Mesenchymal stem cell (in vitro differentiated cells and primary cell): ENCODE data around the gene ABCA4.

Experiments
- DNase-seq: peaks from one replicate; pipeline ENCODE4 v3.0.0-alpha.2; 2013
- H2AFZ ChIP-seq: one replicate; pipeline ENCODE4 v1.6.1; 2013; ENCODE audit warnings: low read depth, mild to moderate bottlenecking, control low read depth, inconsistent platforms, low read length, moderate library complexity
- H2AK5ac ChIP-seq: 2 replicates; pipeline ENCODE4 v1.6.1; 2013; ENCODE audit warnings: low read length, moderate library complexity, mild to moderate bottlenecking, inconsistent platforms; ENCODE audit not compliant: severe bottlenecking
- H2BK120ac ChIP-seq: one replicate; pipeline ENCODE4 v1.6.1; 2013; ENCODE audit warnings: low read depth, mild to moderate bottlenecking, inconsistent platforms, low read length, moderate library complexity
- H2BK12ac ChIP-seq, 2 experiments: one replicate each; pipeline ENCODE4 v1.6.1; 2013; ENCODE audit warnings: inconsistent platforms in 2 of 2, low read length in 2 of 2, mild to moderate bottlenecking in 2 of 2, moderate library complexity in 2 of 2, control low read depth in 1 of 2
- H2BK15ac ChIP-seq: one replicate; pipeline ENCODE4 v1.6.1; 2013; ENCODE audit warnings: mild to moderate bottlenecking, low read depth, inconsistent platforms; ENCODE audit not compliant: poor library complexity, severe bottlenecking
- H2BK5ac ChIP-seq: 2 replicates; pipeline ENCODE4 v1.6.1; 2013; ENCODE audit warnings: low read depth, mild to moderate bottlenecking, low read length, control low read depth, inconsistent platforms; ENCODE audit not compliant: poor library complexity, severe bottlenecking
- H3K14ac ChIP-seq, 2 experiments: one replicate each; pipeline ENCODE4 v1.6.1; 2013; ENCODE audit warnings: inconsistent platforms in 2 of 2, low read length in 2 of 2, control low read depth in 1 of 2, mild to moderate bottlenecking in 1 of 2, moderate library complexity in 1 of 2
- H3K18ac ChIP-seq, 2 experiments: one replicate each; pipeline ENCODE4 v1.6.1; 2013; ENCODE audit warnings: inconsistent platforms in 2 of 2, low read length in 2 of 2, control low read depth in 1 of 2, low read depth in 1 of 2, mild to moderate bottlenecking in 1 of 2
- H3K23ac ChIP-seq, 2 experiments: one replicate each; pipeline ENCODE4 v1.6.1; 2013; ENCODE audit warnings: inconsistent platforms in 2 of 2, low read length in 2 of 2, mild to moderate bottlenecking in 2 of 2, moderate library complexity in 2 of 2, control low read depth in 1 of 2
- H3K27ac ChIP-seq: 2 replicates; pipeline ENCODE4 v1.5.1; 2013; ENCODE audit warnings: mild to moderate bottlenecking, moderate library complexity, low read length, control low read depth, inconsistent platforms; ENCODE audit not compliant: poor library complexity, severe bottlenecking
- H3K27me3 ChIP-seq, 2 experiments: 2 replicates each; pipeline versions ENCODE4 v1.6.1 to v1.7.0; 2013; ENCODE audit warnings: low read length in 2 of 2, mild to moderate bottlenecking in 2 of 2, moderate library complexity in 2 of 2, control low read depth in 1 of 2, inconsistent platforms in 1 of 2; ENCODE audit not compliant: control insufficient read depth in 1 of 2, insufficient read depth in 1 of 2
- H3K36me3 ChIP-seq, 2 experiments: 2 replicates each; pipeline versions ENCODE4 v1.6.1 to v1.7.0; 2013; ENCODE audit warnings: low read length in 2 of 2, control low read depth in 1 of 2, inconsistent platforms in 1 of 2, low read depth in 1 of 2, mild to moderate bottlenecking in 1 of 2; ENCODE audit not compliant: insufficient read depth in 2 of 2, control insufficient read depth in 1 of 2
- H3K4ac ChIP-seq, 2 experiments: one replicate each; pipeline ENCODE4 v1.6.1; 2013; ENCODE audit warnings: inconsistent platforms in 2 of 2, low read length in 2 of 2, mild to moderate bottlenecking in 2 of 2, moderate library complexity in 2 of 2, control low read depth in 1 of 2, low read depth in 1 of 2
- H3K4me1 ChIP-seq: 2 replicates; pipeline ENCODE4 v1.6.1; 2013; ENCODE audit warnings: low read depth, low read length, control low read depth; ENCODE audit not compliant: control insufficient read depth, insufficient read depth
- H3K4me2 ChIP-seq: 2 replicates; pipeline ENCODE4 v1.6.1; 2013; ENCODE audit warnings: low read length, mild to moderate bottlenecking, inconsistent platforms; ENCODE audit not compliant: poor library complexity, severe bottlenecking
- H3K4me3 ChIP-seq, 2 experiments: 2 replicates each; pipeline versions ENCODE4 v1.5.1 to v1.7.0; 2013; ENCODE audit warnings: low read length in 2 of 2, mild to moderate bottlenecking in 2 of 2, control low read depth in 1 of 2, low read depth in 1 of 2; ENCODE audit not compliant: insufficient read depth in 1 of 2
- H3K79me1 ChIP-seq: replicated peaks from 2 replicates; pipeline ENCODE4 v1.6.1; 2013; ENCODE audit warnings: mild to moderate bottlenecking, control low read depth, low read length, inconsistent platforms; ENCODE audit not compliant: poor library complexity, severe bottlenecking
- H3K9ac ChIP-seq: 2 replicates; pipeline ENCODE4 v1.7.0; 2013; ENCODE audit warnings: mild to moderate bottlenecking, low read length, moderate library complexity
- H3K9me3 ChIP-seq: 2 replicates; pipeline ENCODE4 v1.7.0; 2013; ENCODE audit warnings: mild to moderate bottlenecking, low read length; ENCODE audit not compliant: control insufficient read depth
- H4K8ac ChIP-seq: one replicate; pipeline ENCODE4 v1.6.1; 2013; ENCODE audit warnings: inconsistent platforms, mild to moderate bottlenecking, low read length, moderate library complexity
- H4K91ac ChIP-seq: one replicate; pipeline ENCODE4 v1.6.1; 2013; ENCODE audit warnings: mild to moderate bottlenecking, low read length, inconsistent platforms
- WGBS: methylation state at CpG from one replicate; pipeline ENCODE4 v1.1.7; 2013; ENCODE audit warnings: mixed read lengths; 5-methylcytosine and 5-hydroxymethylcytosine counted together

The ABCA4 gene

DNA sequence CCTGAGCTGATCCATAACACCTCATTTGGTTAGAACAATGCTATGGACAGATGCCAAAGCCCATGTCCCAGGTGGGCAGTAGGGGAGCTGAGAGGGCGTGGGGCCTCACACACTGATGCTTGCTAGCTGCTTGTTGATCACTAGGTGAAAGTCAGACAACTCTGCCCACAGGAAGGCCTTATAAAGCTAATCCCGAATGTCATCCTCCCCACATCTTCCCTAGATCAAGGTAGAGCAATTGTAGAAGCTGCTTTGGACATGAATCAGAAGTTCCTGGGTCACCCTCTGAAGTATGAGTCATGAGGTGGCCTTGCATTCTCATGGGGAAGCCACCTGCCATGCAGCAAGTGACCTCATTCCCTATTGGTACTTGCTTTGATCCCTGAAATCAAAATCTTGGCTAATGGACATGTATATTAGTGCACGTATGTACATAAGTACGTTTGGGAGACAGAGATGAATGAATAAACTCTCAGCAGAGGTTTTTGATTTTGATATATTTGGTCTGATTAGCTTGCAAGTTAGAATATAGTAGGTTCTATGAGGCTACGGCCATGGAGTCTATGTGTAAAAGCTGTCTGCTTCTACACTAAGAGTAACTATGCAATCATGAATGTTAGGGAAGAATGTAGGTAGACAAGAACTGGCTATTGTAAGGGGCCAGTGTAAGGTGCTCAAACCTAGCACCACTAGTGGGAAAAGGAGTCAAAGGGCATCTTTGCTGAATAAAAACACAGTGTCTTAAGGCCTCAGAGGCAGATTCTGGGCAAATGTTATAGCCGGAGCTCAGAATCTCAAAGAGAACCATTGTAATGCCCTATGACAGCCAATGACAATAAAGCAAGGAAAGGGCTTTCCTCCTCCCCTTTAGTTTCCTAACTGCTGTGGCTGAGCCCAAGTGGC, 52.6 kb downstream of the ABCA4 start:
- no peak overlapping the region for H2AFZ ChIP-seq
- H2BK12ac ChIP-seq: peak overlapping the region; percentile 86 to 89
- H3K9me3 ChIP-seq: no peaks in the 10 kb centered on the region
- no peak overlapping the region for H2BK120ac ChIP-seq
- H3K4me1 ChIP-seq: peaks cover 19% of the 10 kb centered on the region
- no peak overlapping the region for H3K4me3 ChIP-seq
- peak overlapping the region; percentile 95 for H3K27ac ChIP-seq
- no peak overlapping the region for H3K9ac ChIP-seq
- H3K4ac ChIP-seq: peak overlapping the region; percentile 5 to 71
- H2BK15ac ChIP-seq: no peak overlapping the region
- no peak overlapping the region for H3K4me2 ChIP-seq
- no peaks in the 10 kb centered on the region for H3K27me3 ChIP-seq
- H2AK5ac ChIP-seq: peak overlapping the region; percentile 40
- H3K14ac ChIP-seq: peak overlapping the region in 1 of 2 experiments; percentile 11
- peak overlapping the region; percentile 0 for H4K91ac ChIP-seq
- no peak overlapping the region for H4K8ac ChIP-seq
- peak overlapping the region; percentile 5 for H2BK5ac ChIP-seq
- peak overlapping the region in 1 of 2 experiments; percentile 9 for H3K23ac ChIP-seq
- WGBS: 75% methylated on average over 6 of the region's 6 CpGs
- peak; percentile 69 for DNase-seq
- peaks cover 6% of the 10 kb centered on the region for H3K79me1 ChIP-seq
- H3K18ac ChIP-seq: peak overlapping the region; percentile 46 to 78
- H3K36me3 ChIP-seq: no peaks in the 10 kb centered on the region

DNA sequence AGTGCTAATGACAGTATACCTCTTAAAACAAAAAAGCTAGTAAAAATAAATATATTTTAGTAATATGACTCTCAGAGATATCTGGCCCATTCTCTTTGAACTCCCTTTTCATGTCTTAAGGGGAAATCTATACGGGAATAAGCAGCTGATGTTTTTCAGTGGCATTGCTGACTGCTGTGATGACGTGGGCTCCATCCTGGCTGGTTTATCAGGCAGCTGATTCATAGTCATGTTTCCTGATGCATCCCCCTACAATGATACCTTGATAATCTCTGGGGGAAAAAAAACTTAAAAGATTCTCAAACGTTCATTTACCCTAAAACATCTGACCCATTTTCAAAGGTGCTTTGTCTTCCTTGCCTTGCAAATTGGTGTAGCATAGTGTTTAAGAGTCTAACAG, 53.8 kb downstream of the ABCA4 start:
- H3K18ac ChIP-seq: no peak overlapping the region
- H3K27ac ChIP-seq: peak overlapping the region; percentile 95
- H3K4me3 ChIP-seq: no peak overlapping the region
- no peaks in the 10 kb centered on the region for H3K9me3 ChIP-seq
- H4K8ac ChIP-seq: no peak overlapping the region
- H3K23ac ChIP-seq: no peak overlapping the region
- no peaks in the 10 kb centered on the region for H3K36me3 ChIP-seq
- peaks cover 8% of the 10 kb centered on the region for H3K79me1 ChIP-seq
- no peak overlapping the region for H4K91ac ChIP-seq
- H3K27me3 ChIP-seq: no peaks in the 10 kb centered on the region
- peak; percentile 48 for DNase-seq
- no peak overlapping the region for H2AFZ ChIP-seq
- no peak overlapping the region for H2BK12ac ChIP-seq
- H3K4ac ChIP-seq: no peak overlapping the region
- H2AK5ac ChIP-seq: no peak overlapping the region
- H3K4me1 ChIP-seq: peaks cover 23% of the 10 kb centered on the region
- no peak overlapping the region for H3K4me2 ChIP-seq
- H3K9ac ChIP-seq: no peak overlapping the region
- no peak overlapping the region for H3K14ac ChIP-seq
- H2BK120ac ChIP-seq: no peak overlapping the region
- no peak overlapping the region for H2BK15ac ChIP-seq
- H2BK5ac ChIP-seq: no peak overlapping the region
- 87% methylated on average over 2 of the region's 3 CpGs for WGBS

GRCh38 chr1:94063379-94063778, 57.6 kb downstream of the ABCA4 start:
- Histone ChIP-seq H3K27ac (no peak overlapping the region), H3K36me3 (no peaks in the 10 kb centered on the region), H3K9me3 (no peaks in the 10 kb centered on the region), H3K23ac (no peak overlapping the region), H2BK15ac (no peak overlapping the region), H3K4me1 (peaks cover 20% of the 10 kb centered on the region), H4K91ac (no peak overlapping the region), H2AK5ac (peak overlapping the region; percentile 25), H3K27me3 (no peaks in the 10 kb centered on the region), H3K9ac (no peak overlapping the region), H3K79me1 (peaks cover 9% of the 10 kb centered on the region), H2AFZ (no peak overlapping the region), H3K4ac (no peak overlapping the region), H3K18ac (no peak overlapping the region), H3K14ac (no peak overlapping the region), H3K4me3 (no peak overlapping the region), H2BK120ac (no peak overlapping the region), H2BK5ac (no peak overlapping the region), H3K4me2 (no peak overlapping the region), H4K8ac (no peak overlapping the region), H2BK12ac (no peak overlapping the region)
- WGBS: 43% methylated on average over 5 of the region's 5 CpGs
- peak; percentile 54 for DNase-seq

DNA sequence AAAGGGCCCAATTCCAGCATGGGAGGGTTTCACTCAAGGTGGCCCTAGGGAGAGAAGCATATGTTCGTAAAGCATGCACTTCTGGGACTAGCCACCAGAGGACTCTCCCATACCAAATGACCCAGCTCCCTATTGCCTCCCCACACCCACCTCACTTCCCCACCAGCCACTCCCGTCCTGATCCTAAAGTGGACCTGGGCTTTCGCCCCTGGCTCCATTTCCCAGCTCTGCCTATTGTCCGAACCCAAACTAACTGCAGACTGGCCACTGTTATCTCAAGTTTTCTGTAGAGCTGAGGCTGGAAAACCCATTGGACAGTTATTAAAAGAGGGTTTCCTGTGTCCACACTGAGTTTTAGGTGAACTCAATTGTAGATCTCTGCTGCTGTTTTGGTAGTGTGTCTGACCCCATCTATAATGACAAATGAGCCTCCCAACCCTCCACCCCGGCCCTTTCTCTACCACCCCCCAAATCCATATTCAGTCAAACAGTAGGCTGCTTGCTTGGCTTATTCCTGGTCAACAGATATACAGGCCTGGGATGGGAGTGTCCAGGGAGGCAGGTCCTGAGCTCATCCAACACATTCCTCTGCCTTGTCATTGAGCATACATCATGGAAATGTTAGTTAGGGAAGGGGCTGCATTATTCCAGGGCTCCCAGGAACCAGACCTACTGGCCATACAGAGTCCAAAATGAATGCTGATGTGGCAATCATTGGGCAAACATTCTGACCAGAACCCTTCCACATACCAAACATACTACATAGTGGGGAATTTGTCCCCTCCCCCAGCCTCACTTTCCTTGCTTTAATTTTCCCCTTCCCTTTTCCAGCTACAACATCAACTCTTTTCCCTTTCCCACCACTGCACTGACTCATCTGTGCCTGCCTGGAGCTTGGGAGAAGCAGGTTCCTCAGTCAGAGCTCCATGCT, 59.2 kb downstream of the ABCA4 start:
- H3K36me3 ChIP-seq: no peaks in the 10 kb centered on the region
- H3K4ac ChIP-seq: no peak overlapping the region
- peaks cover 9% of the 10 kb centered on the region for H3K79me1 ChIP-seq
- H3K9ac ChIP-seq: peak overlapping the region; percentile 1
- peak; percentile 80 for DNase-seq
- peaks cover 16% of the 10 kb centered on the region for H3K4me1 ChIP-seq
- no peak overlapping the region for H2BK5ac ChIP-seq
- WGBS: 22% methylated on average over 5 of the region's 5 CpGs
- peak overlapping the region; percentile 97 for H2AK5ac ChIP-seq
- H2BK120ac ChIP-seq: no peak overlapping the region
- peak overlapping the region; percentile 41 for H2BK15ac ChIP-seq
- H4K8ac ChIP-seq: peak overlapping the region; percentile 0
- no peak overlapping the region for H3K14ac ChIP-seq
- no peak overlapping the region for H2AFZ ChIP-seq
- no peak overlapping the region for H3K4me3 ChIP-seq
- no peak overlapping the region for H4K91ac ChIP-seq
- no peak overlapping the region for H3K23ac ChIP-seq
- H3K27me3 ChIP-seq: no peaks in the 10 kb centered on the region
- H3K4me2 ChIP-seq: no peak overlapping the region
- no peaks in the 10 kb centered on the region for H3K9me3 ChIP-seq
- H3K18ac ChIP-seq: peak overlapping the region in 1 of 2 experiments; percentile 13
- peak overlapping the region; percentile 58 for H3K27ac ChIP-seq
- peak overlapping the region in 1 of 2 experiments; percentile 37 for H2BK12ac ChIP-seq
